HG03060 (cell line): ENCODE results near the gene SEMA6B.
"Not testable (repeated sequence)": the region's sequence is repeated elsewhere in the genome, so short reads cannot be mapped to it uniquely, and the experiment has no call there.

ENCODE experiments used
- ATAC-seq: cut with Tn5 transposase; IDR thresholded peaks from one replicate; pipeline ENCODE4 v1.9.1; 2021; ENCODE audit warnings: low read depth, moderate number of reproducible peaks; ENCODE audit not compliant: unreplicated experiment

Gene SEMA6B

GRCh38 chr19:4559569-4559968, at the start of gene SEMA6B:
Gene SEMA6B (minus strand): TSS chr19:4559684. CDS start chr19:4558457, 1,227 bp downstream.
- ATAC-seq: no peak

GRCh38 chr19:4606921-4607678, 47.6 kb upstream of the SEMA6B start:
- ATAC-seq: no peak

- ATAC-seq: no peak
Observed at GRCh38 chr19:4606181-4606580, 46.7 kb upstream of the SEMA6B start.

GRCh38 chr19:4604912-4605311, 45.4 kb upstream of the SEMA6B start:
- no peak for ATAC-seq

- no peak for ATAC-seq
Observed at GRCh38 chr19:4602915-4603314, 43.4 kb upstream of the SEMA6B start.

- ATAC-seq: no peak
Observed at GRCh38 chr19:4602173-4602788, 42.8 kb upstream of the SEMA6B start.

GRCh38 chr19:4600893-4601292, 41.4 kb upstream of the SEMA6B start:
- ATAC-seq: no peak

- ATAC-seq: no peak
Observed at GRCh38 chr19:4600082-4600481, 40.6 kb upstream of the SEMA6B start.

- ATAC-seq: no peak
Observed at GRCh38 chr19:4598712-4599111, 39.2 kb upstream of the SEMA6B start.

GRCh38 chr19:4597975-4598671, 38.6 kb upstream of the SEMA6B start:
- ATAC-seq: no peak

- ATAC-seq: no peak
Observed at GRCh38 chr19:4597278-4597974, 37.9 kb upstream of the SEMA6B start.

- no peak for ATAC-seq
Observed at GRCh38 chr19:4596033-4596904, 36.8 kb upstream of the SEMA6B start.

- ATAC-seq: not testable (repeated sequence)
Observed at GRCh38 chr19:4595158-4595557, 35.7 kb upstream of the SEMA6B start.

GRCh38 chr19:4594201-4594600, 34.7 kb upstream of the SEMA6B start:
- no peak for ATAC-seq

GRCh38 chr19:4593409-4593851, 33.9 kb upstream of the SEMA6B start:
- no peak for ATAC-seq

- ATAC-seq: no peak
Observed at GRCh38 chr19:4592445-4592844, 33.0 kb upstream of the SEMA6B start.

GRCh38 chr19:4591320-4591719, 31.8 kb upstream of the SEMA6B start:
- ATAC-seq: no peak

GRCh38 chr19:4590559-4590958, 31.1 kb upstream of the SEMA6B start:
- no peak for ATAC-seq

GRCh38 chr19:4589579-4590410, 30.3 kb upstream of the SEMA6B start:
- no peak for ATAC-seq
